ENCODE results near the gene ANKH.

Gene ANKH

GRCh38 chr5:14712666-14713065, 158.9 kb downstream of the ANKH start:
- no peaks in the 10 kb centered on the region for H3K4me1 ChIP-seq (ENCODE audit: control insufficient read depth, low read depth, low read length)
- H3K4me2 ChIP-seq (ENCODE audit: low read length) = no peak overlapping the region
- no peak overlapping the region for H2AK5ac ChIP-seq (ENCODE audit: low read length)
- no peak overlapping the region for H3K27ac ChIP-seq (ENCODE audit: low read depth, low read length)
- H3K56ac ChIP-seq (ENCODE audit: low read length) = no peak overlapping the region
- no peak overlapping the region for H4K5ac ChIP-seq (ENCODE audit: low read length)
- H4K8ac ChIP-seq (ENCODE audit: low read depth, low read length) = no peak overlapping the region
- no peak overlapping the region for H3K18ac ChIP-seq (ENCODE audit: low read length)
- H2BK5ac ChIP-seq (ENCODE audit: low read length) = no peak overlapping the region
- H3K9ac ChIP-seq (ENCODE audit: low read length) = no peak overlapping the region
- H2BK15ac ChIP-seq (replicated peaks; ENCODE audit: low read depth) = no peak overlapping the region
- H3K79me1 ChIP-seq (ENCODE audit: low read length) = no peaks in the 10 kb centered on the region
- no peaks in the 10 kb centered on the region for H3K79me2 ChIP-seq (ENCODE audit: control insufficient read depth, insufficient read depth, low read length)
- no peak overlapping the region for H3K23ac ChIP-seq (ENCODE audit: low read length)
- WGBS (ENCODE audit: extremely low coverage, insufficient coverage, low lambda C conversion rate) = no CpG with 5 or more reads among the region's 17 CpGs
- peaks cover 5% of the 10 kb centered on the region for H3K36me3 ChIP-seq (ENCODE audit: control insufficient read depth, insufficient read depth, low read length)
- no peak overlapping the region for H2BK120ac ChIP-seq (ENCODE audit: low read depth, low read length)
- H3K27me3 ChIP-seq (ENCODE audit: insufficient read depth, low read length, poor library complexity) = no peaks in the 10 kb centered on the region
- no peak overlapping the region for H3K4ac ChIP-seq (ENCODE audit: low read depth, low read length)
- DNase-seq = no peak
- no peak overlapping the region for H3K4me3 ChIP-seq (ENCODE audit: low read length)

- no peak overlapping the region for H2BK15ac ChIP-seq (replicated peaks; ENCODE audit: low read depth)
- H3K56ac ChIP-seq (ENCODE audit: low read length) = no peak overlapping the region
- DNase-seq = no peak
- no peak overlapping the region for H2BK120ac ChIP-seq (ENCODE audit: low read depth, low read length)
- no peak overlapping the region for H3K27ac ChIP-seq (ENCODE audit: low read depth, low read length)
- no peak overlapping the region for H3K23ac ChIP-seq (ENCODE audit: low read length)
- no peak overlapping the region for H2BK5ac ChIP-seq (ENCODE audit: low read length)
- H3K9ac ChIP-seq (ENCODE audit: low read length) = no peak overlapping the region
- H3K27me3 ChIP-seq (ENCODE audit: insufficient read depth, low read length, poor library complexity) = no peaks in the 10 kb centered on the region
- H3K79me2 ChIP-seq (ENCODE audit: control insufficient read depth, insufficient read depth, low read length) = no peaks in the 10 kb centered on the region
- WGBS (ENCODE audit: extremely low coverage, insufficient coverage, low lambda C conversion rate) = no CpG with 5 or more reads among the region's 11 CpGs
- no peak overlapping the region for H3K4me3 ChIP-seq (ENCODE audit: low read length)
- no peaks in the 10 kb centered on the region for H3K4me1 ChIP-seq (ENCODE audit: control insufficient read depth, low read depth, low read length)
- H3K79me1 ChIP-seq (ENCODE audit: low read length) = no peaks in the 10 kb centered on the region
- no peak overlapping the region for H3K18ac ChIP-seq (ENCODE audit: low read length)
- H4K5ac ChIP-seq (ENCODE audit: low read length) = no peak overlapping the region
- H3K4me2 ChIP-seq (ENCODE audit: low read length) = no peak overlapping the region
- H3K36me3 ChIP-seq (ENCODE audit: control insufficient read depth, insufficient read depth, low read length) = peaks cover 5% of the 10 kb centered on the region
- no peak overlapping the region for H4K8ac ChIP-seq (ENCODE audit: low read depth, low read length)
- H2AK5ac ChIP-seq (ENCODE audit: low read length) = no peak overlapping the region
- no peak overlapping the region for H3K4ac ChIP-seq (ENCODE audit: low read depth, low read length)
Measured at GRCh38 chr5:14712131-14712530, 159.4 kb downstream of the ANKH start.

GRCh38 chr5:14710313-14710994, 161.1 kb downstream of the ANKH start:
- WGBS (ENCODE audit: extremely low coverage, insufficient coverage, low lambda C conversion rate) = no CpG with 5 or more reads among the region's 28 CpGs
- peaks cover 7% of the 10 kb centered on the region for H3K36me3 ChIP-seq (ENCODE audit: control insufficient read depth, insufficient read depth, low read length)

GRCh38 chr5:14708551-14708950, 163.0 kb downstream of the ANKH start:
- Histone ChIP-seq H3K4me3 (ENCODE audit: low read length) (no peak overlapping the region), H3K79me1 (ENCODE audit: low read length) (no peaks in the 10 kb centered on the region), H3K4me2 (ENCODE audit: low read length) (no peak overlapping the region), H3K4ac (ENCODE audit: low read depth, low read length) (no peak overlapping the region), H2BK120ac (ENCODE audit: low read depth, low read length) (no peak overlapping the region), H4K8ac (ENCODE audit: low read depth, low read length) (no peak overlapping the region), H2AK5ac (ENCODE audit: low read length) (no peak overlapping the region), H3K18ac (ENCODE audit: low read length) (no peak overlapping the region), H3K9ac (ENCODE audit: low read length) (no peak overlapping the region), H2BK5ac (ENCODE audit: low read length) (no peak overlapping the region), H4K5ac (ENCODE audit: low read length) (no peak overlapping the region), H3K56ac (ENCODE audit: low read length) (no peak overlapping the region), H3K27me3 (ENCODE audit: insufficient read depth, low read length, poor library complexity) (no peaks in the 10 kb centered on the region), H3K27ac (ENCODE audit: low read depth, low read length) (no peak overlapping the region), H3K36me3 (ENCODE audit: control insufficient read depth, insufficient read depth, low read length) (peaks cover 4% of the 10 kb centered on the region), H3K23ac (ENCODE audit: low read length) (no peak overlapping the region), H2BK15ac (replicated peaks; ENCODE audit: low read depth) (no peak overlapping the region), H3K79me2 (ENCODE audit: control insufficient read depth, insufficient read depth, low read length) (no peaks in the 10 kb centered on the region), H3K4me1 (ENCODE audit: control insufficient read depth, low read depth, low read length) (no peaks in the 10 kb centered on the region)
- WGBS (ENCODE audit: extremely low coverage, insufficient coverage, low lambda C conversion rate) = no CpG with 5 or more reads among the region's 5 CpGs
- no peak for DNase-seq

More at GRCh38 chr5:14710313-14710994, 161.1 kb downstream of the ANKH start:
- Histone ChIP-seq H3K27me3 (ENCODE audit: insufficient read depth, low read length, poor library complexity) (no peaks in the 10 kb centered on the region), H3K4me2 (ENCODE audit: low read length) (no peak overlapping the region), H3K23ac (ENCODE audit: low read length) (no peak overlapping the region), H2BK5ac (ENCODE audit: low read length) (no peak overlapping the region), H3K9ac (ENCODE audit: low read length) (no peak overlapping the region), H2BK120ac (ENCODE audit: low read depth, low read length) (no peak overlapping the region), H3K18ac (ENCODE audit: low read length) (no peak overlapping the region), H3K4me3 (ENCODE audit: low read length) (no peak overlapping the region), H3K79me2 (ENCODE audit: control insufficient read depth, insufficient read depth, low read length) (no peaks in the 10 kb centered on the region), H3K4ac (ENCODE audit: low read depth, low read length) (no peak overlapping the region), H2BK15ac (replicated peaks; ENCODE audit: low read depth) (no peak overlapping the region), H3K4me1 (ENCODE audit: control insufficient read depth, low read depth, low read length) (no peaks in the 10 kb centered on the region), H2AK5ac (ENCODE audit: low read length) (no peak overlapping the region), H4K8ac (ENCODE audit: low read depth, low read length) (no peak overlapping the region), H3K56ac (ENCODE audit: low read length) (no peak overlapping the region), H3K79me1 (ENCODE audit: low read length) (no peaks in the 10 kb centered on the region), H3K27ac (ENCODE audit: low read depth, low read length) (no peak overlapping the region), H4K5ac (ENCODE audit: low read length) (no peak overlapping the region)
- no peak for DNase-seq

GRCh38 chr5:14707811-14708390, 163.7 kb downstream of the ANKH start:
- H3K27ac ChIP-seq (ENCODE audit: low read depth, low read length) = no peak overlapping the region
- DNase-seq = no peak
- no peaks in the 10 kb centered on the region for H3K79me1 ChIP-seq (ENCODE audit: low read length)
- H4K5ac ChIP-seq (ENCODE audit: low read length) = no peak overlapping the region
- no CpG with 5 or more reads among the region's 9 CpGs for WGBS (ENCODE audit: extremely low coverage, insufficient coverage, low lambda C conversion rate)
- no peak overlapping the region for H3K56ac ChIP-seq (ENCODE audit: low read length)
- no peak overlapping the region for H2BK120ac ChIP-seq (ENCODE audit: low read depth, low read length)
- H3K4me3 ChIP-seq (ENCODE audit: low read length) = no peak overlapping the region
- no peak overlapping the region for H2BK5ac ChIP-seq (ENCODE audit: low read length)
- H3K79me2 ChIP-seq (ENCODE audit: control insufficient read depth, insufficient read depth, low read length) = no peaks in the 10 kb centered on the region
- no peak overlapping the region for H2BK15ac ChIP-seq (replicated peaks; ENCODE audit: low read depth)
- no peak overlapping the region for H2AK5ac ChIP-seq (ENCODE audit: low read length)
- no peak overlapping the region for H3K4me2 ChIP-seq (ENCODE audit: low read length)
- H3K4ac ChIP-seq (ENCODE audit: low read depth, low read length) = no peak overlapping the region
- no peaks in the 10 kb centered on the region for H3K27me3 ChIP-seq (ENCODE audit: insufficient read depth, low read length, poor library complexity)
- H3K18ac ChIP-seq (ENCODE audit: low read length) = no peak overlapping the region
- H3K23ac ChIP-seq (ENCODE audit: low read length) = no peak overlapping the region
- H3K4me1 ChIP-seq (ENCODE audit: control insufficient read depth, low read depth, low read length) = no peaks in the 10 kb centered on the region
- peaks cover 3% of the 10 kb centered on the region for H3K36me3 ChIP-seq (ENCODE audit: control insufficient read depth, insufficient read depth, low read length)
- no peak overlapping the region for H3K9ac ChIP-seq (ENCODE audit: low read length)
- no peak overlapping the region for H4K8ac ChIP-seq (ENCODE audit: low read depth, low read length)

GRCh38 chr5:14706615-14707021, 165.0 kb downstream of the ANKH start:
- no peak for DNase-seq
- H2BK120ac ChIP-seq (ENCODE audit: low read depth, low read length) = no peak overlapping the region
- no peak overlapping the region for H3K9ac ChIP-seq (ENCODE audit: low read length)
- H2BK15ac ChIP-seq (replicated peaks; ENCODE audit: low read depth) = no peak overlapping the region
- no peak overlapping the region for H3K4ac ChIP-seq (ENCODE audit: low read depth, low read length)
- no peak overlapping the region for H3K56ac ChIP-seq (ENCODE audit: low read length)
- H3K4me2 ChIP-seq (ENCODE audit: low read length) = no peak overlapping the region
- H3K27ac ChIP-seq (ENCODE audit: low read depth, low read length) = no peak overlapping the region
- no peak overlapping the region for H2BK5ac ChIP-seq (ENCODE audit: low read length)
- H4K8ac ChIP-seq (ENCODE audit: low read depth, low read length) = no peak overlapping the region
- H4K5ac ChIP-seq (ENCODE audit: low read length) = no peak overlapping the region
- no peak overlapping the region for H3K23ac ChIP-seq (ENCODE audit: low read length)
- no peak overlapping the region for H3K4me3 ChIP-seq (ENCODE audit: low read length)
- WGBS (ENCODE audit: extremely low coverage, insufficient coverage, low lambda C conversion rate) = no CpG with 5 or more reads among the region's 6 CpGs
- no peaks in the 10 kb centered on the region for H3K27me3 ChIP-seq (ENCODE audit: insufficient read depth, low read length, poor library complexity)
- H2AK5ac ChIP-seq (ENCODE audit: low read length) = no peak overlapping the region
- peaks cover 2% of the 10 kb centered on the region for H3K36me3 ChIP-seq (ENCODE audit: control insufficient read depth, insufficient read depth, low read length)
- H3K4me1 ChIP-seq (ENCODE audit: control insufficient read depth, low read depth, low read length) = no peaks in the 10 kb centered on the region
- no peaks in the 10 kb centered on the region for H3K79me1 ChIP-seq (ENCODE audit: low read length)
- H3K79me2 ChIP-seq (ENCODE audit: control insufficient read depth, insufficient read depth, low read length) = no peaks in the 10 kb centered on the region
- no peak overlapping the region for H3K18ac ChIP-seq (ENCODE audit: low read length)
